Hematopoietic multipotent progenitor cell treated with erythropoietin and hydrocortisone succinate and interleukin-3 and kit ligand, for 15 days (in vitro differentiated cells): ENCODE measurements around the gene HLA-DRA.
"Not testable (repeated sequence)": the region's sequence is repeated elsewhere in the genome, so short reads cannot be mapped to it uniquely, and the experiment has no call there.

Source experiments
- DNase-seq: peaks from one replicate; pipeline ENCODE4 v3.0.0-alpha.2; 2015; ENCODE audit warnings: low spot score

The HLA-DRA gene

DNA sequence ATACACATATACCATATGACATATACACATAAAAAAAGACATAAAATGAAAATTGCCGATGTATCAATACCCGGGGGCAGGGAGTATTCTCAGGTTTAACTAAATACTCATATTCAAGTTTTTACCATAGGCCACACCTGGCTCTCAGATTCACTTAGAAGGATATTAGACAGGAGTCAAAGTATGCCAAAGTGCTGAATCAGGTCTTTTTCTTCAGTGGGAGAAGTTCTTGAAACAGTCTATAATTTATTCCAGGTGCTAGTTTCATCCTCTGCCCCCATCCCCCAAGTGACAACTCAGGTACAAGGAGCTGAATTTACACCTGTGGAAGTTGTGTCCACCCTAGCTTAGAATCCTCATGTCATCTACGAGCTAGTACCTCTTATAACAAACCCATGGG, 8.5 kb upstream of the HLA-DRA start:
- DNase-seq = no peak

DNA sequence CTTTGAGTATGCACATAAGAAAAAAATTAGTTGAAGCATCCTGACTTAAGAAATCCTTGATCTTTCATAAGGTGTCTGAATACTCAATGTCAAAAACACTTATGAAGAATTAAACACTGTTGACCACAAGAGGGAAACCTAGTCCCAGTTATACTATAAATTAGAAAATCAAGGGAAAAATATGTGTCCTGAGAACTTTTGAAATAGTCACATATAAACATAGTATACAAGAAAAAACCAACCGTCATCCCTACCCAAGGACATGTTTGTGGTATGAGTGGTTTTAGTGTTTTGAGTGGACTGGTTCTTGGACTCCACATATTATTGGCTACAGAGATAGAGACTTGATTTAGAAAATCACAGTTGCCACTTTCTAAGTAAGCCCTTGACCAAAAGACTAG, 7.6 kb upstream of the HLA-DRA start:
- no peak for DNase-seq

DNA sequence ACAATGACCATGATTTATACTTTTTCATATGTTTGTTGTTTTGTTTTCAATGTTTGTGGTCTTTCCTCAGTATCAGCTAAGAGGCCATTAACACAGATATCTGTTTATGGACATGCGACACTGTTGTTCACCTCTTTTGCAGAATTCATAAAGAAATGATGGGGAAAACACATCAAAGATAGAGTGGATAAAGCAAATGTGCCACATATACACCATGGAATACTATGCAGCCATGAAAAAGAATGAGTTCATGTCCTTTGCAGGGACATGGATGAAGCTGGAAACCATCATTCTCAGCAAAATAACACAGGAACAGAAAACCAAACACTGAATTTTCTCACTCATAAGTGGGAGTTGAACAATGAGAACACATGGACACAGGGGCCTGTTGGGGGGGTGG, 5.7 kb upstream of the HLA-DRA start:
- DNase-seq = not testable (repeated sequence)

DNA sequence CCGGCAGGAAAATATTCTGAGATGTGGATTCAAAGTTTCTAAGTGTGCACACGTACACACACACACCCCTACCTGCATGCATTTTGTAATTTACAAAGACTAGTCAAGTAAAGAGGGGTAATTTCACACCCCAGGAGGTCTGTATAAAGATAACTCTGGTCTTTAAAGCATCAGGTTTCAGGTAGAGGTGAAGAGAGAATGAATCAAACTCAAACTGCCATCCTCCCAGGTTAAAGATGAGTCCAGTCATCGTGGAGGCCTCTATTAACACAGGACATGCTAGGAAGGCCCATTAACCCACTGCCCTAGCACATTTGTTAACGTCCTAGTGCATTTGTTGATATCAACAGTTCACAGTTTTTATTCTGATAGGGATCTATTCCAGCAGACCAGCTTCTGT, 3.5 kb upstream of the HLA-DRA start:
- DNase-seq = no peak

DNA sequence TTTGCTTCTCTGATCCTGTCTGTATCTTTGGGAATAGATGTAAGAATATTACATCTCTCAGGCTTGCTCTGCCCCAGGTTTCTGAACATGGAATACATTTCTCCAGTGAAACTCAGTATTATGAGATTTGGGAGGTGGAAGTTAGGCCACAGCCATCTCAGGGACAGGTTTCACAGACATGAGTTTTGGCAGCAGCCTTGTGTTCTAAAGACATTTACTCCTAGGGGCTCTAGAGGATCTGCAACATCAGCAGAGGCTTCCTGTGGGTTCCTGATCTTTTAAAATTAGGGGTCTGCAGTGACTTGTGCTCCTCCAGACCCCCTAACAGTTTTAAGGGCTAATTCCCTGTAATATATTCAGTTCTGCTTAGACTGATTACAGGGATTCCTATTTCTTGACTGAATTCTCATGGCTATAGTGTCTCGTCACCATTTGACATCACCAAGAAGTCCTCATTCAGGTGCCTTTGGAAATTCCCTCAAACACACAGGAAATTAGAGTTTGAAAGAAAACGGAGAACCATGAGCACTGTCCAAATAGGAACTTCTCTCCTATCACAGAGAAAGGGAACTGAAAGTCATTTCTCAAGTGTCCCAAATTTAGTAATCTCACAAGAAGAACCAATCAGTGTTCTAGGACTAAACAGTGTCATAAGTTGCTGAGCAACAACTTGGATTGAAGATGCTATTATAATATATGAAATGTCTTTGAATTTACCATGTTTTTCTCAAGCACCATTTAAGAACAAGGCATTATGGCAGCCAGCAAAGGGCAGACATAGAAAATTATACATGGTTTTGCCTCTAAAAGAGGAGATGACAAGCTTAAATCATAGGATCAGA, 2.5 kb upstream of the HLA-DRA start:
- no peak for DNase-seq

DNA sequence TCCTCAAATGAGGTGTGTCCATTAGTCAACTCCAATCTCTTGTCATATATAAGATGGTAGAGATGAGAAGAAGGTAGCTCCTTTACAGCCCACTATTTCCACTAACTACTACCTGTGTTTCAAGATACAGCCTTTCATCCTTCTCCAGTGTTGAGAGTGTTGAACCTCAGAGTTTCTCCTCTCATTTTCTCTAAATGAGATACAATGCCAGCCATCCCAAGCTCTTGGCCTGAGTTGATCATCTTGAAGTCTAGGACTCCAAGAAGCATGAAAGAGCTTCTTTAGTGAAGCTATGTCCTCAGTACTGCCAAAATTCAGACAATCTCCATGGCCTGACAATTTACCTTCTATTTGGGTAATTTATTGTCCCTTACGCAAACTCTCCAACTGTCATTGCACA, 548 bp upstream of the HLA-DRA start:
- DNase-seq = no peak

DNA sequence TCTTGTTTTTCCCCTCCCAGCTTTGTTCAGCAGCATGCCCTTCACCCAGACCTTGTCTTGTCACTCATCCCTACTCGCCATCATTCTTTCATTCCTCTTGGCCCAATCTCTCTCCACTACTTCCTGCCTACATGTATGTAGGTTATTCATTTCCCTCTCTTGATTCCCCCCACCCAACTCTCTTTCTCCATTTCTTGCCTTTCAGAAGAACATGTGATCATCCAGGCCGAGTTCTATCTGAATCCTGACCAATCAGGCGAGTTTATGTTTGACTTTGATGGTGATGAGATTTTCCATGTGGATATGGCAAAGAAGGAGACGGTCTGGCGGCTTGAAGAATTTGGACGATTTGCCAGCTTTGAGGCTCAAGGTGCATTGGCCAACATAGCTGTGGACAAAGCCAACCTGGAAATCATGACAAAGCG, 2.6 kb downstream of the HLA-DRA start:
- no peak for DNase-seq

DNA sequence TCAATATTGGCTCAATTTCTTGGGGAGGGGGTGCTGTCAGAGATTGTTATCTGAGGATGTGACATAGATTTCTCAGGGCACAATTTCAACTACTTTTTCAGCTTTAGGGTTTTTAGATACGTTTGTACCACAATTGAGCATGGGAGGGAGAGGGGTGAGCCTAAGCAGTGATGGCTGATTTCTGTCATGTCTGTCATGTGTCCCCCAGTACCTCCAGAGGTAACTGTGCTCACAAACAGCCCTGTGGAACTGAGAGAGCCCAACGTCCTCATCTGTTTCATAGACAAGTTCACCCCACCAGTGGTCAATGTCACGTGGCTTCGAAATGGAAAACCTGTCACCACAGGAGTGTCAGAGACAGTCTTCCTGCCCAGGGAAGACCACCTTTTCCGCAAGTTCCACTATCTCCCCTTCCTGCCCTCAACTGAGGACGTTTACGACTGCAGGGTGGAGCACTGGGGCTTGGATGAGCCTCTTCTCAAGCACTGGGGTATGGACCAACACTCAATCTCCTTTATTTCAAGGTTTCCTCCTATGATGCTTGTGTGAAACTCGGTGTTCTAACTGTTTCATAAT, 3.4 kb downstream of the HLA-DRA start:
- DNase-seq = no peak

DNA sequence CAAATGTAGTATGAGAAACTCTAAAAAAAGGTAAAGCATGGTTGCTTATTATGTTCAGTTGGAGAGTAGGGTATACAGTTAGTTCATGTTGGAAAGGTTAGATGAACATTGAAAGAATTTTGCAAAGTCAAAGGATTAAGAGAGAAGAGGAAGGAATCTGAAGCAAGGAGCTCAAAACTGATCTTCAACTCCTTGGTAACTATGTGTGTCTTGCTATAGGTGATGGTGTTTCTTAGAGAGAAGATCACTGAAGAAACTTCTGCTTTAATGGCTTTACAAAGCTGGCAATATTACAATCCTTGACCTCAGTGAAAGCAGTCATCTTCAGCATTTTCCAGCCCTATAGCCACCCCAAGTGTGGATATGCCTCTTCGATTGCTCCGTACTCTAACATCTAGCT, 4.7 kb downstream of the HLA-DRA start:
- no peak for DNase-seq

DNA sequence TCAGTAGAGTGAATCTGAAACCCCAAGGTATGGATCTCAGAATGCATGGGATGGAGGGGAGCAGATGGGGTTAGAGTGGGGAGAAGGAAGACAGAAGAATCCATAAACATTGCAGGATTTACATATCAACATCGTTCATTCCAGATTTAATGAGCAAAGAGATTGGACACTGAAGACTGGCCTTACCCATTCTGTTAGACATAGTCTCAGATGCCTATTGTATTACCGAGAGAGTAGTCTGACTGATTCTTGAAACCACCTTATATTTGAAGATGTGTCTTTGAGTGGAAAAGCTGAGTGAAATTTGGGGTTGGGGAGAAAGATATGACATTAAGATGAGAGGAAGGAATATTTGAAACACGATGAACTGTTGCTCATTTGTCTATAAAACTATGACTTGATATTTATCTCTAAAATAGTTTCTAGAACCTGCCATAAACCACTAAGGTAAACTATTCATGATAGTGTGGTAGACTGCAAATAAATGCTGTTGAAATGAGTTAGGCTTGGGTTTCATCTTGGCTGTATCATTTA, 5.7 kb downstream of the HLA-DRA start:
- DNase-seq = no peak

DNA sequence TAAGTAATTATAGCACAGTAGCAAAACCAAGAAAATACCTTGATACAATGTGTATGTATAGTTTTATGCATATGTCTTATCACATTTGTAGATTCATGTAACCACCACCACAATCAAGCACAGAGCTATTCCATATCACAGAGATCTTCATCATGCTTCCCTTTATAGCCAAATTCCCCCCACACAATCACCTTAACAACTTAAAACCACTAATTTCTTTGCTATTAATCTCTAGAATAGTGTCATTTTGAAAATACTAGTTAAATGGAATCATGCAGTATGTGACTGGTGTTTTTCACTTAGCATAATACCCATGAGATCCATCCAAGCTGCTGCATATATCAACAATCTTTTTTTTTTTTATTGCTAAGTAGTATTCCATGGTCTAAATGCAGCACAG, 8.2 kb downstream of the HLA-DRA start:
- DNase-seq = no peak

DNA sequence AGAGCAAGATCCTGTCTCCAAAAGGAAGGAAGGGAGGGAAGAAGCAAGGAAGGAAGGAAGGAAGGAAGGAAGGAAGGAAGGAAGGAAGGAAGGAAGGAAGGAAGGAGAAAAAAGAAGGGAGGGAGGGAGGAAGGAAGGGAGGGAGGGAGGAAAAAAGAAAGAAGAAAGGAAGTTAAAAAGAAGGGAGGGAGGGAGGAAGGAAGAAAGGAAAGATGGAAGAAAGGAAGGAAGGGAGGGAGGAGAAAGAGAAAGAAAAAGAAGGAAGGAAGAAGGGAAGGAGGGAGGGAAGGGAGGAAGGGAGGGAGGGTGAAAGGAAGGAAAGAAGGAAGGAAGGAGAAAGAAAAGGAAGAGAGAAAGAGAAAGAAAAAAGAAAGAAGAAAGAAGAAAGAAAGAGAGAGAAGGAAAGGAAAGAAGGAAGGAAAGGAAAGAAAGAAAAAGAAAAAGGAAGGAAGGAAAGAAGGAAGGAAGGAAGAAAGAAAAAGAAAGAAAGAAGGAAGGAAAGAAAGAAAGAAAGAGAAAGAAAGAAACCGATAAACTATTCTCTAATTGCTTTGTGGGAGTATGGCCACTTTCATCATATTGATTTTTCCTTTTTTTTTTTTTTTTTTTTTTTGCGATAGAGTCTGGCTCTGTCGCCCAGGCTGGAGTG, 9.5 kb downstream of the HLA-DRA start:
- no peak for DNase-seq

DNA sequence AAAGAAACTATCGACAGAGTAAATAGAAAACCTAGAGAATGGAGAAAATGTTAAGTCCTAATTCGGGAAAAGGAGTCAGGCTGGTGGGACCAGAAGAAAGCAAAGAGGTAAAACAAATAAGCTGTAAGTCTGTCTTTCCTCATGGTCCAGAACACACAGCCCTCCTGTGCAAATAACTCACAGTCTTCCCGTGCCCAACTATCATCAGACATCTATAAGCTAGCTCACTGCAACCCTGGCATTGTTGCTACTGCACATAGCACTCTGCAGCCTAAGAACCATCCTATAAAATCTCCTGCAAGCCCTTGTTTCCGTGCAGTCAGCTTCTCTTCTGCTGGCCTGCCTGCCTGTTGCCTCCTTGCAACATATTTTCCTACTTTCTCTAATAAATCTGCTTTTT, 17.4 kb downstream of the HLA-DRA start:
- DNase-seq = no peak

DNA sequence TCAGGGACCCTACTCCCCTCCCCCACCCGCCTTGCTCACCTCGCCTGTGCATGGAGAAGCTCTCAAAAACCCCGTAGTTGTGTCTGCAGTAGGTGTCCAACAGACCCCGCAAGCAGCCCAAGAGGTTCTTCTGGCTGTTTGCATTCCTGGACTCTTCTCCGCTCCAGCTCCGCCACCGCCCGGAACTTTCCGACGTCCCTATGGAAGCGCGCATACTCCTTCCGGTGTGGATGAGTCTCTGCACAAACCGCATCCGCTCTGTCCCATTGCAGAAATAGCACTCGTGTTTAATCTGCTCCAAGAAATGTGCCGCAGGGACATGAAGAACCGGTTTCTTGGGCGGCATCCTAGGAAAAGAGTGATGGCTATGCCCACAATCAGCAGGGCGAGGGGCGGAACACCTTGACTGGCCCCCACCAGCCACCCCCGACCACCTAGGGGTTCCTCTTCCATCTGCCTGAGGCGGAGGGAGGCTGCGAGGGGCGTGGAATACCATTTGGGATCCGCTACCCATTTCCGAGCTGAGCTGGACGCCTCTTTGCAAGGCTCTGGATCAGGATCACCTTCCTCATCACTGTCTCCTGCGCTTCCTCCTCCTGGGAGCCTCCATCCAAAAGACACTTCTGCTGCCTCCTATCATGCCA, 20.2 kb downstream of the HLA-DRA start:
- DNase-seq = no peak

DNA sequence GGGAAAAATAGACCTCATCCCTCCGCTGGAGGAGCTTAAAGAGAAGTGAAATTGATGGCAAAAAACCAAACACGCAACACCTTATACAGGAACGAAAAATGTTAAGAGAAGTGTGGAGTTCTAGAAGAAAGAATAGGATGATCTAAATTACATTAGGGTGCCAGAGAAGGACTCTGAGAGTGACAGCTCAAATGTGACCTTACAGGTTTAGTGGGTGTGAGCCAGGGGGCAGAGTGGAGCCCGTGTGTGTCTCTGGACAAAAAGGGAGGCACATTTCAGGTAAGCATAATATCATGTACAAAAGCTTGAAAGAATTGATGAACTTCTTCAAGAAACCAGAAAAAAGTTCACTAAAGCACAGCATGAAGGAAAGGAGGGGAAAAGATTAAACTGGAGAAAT, 20.8 kb downstream of the HLA-DRA start:
- DNase-seq = no peak

DNA sequence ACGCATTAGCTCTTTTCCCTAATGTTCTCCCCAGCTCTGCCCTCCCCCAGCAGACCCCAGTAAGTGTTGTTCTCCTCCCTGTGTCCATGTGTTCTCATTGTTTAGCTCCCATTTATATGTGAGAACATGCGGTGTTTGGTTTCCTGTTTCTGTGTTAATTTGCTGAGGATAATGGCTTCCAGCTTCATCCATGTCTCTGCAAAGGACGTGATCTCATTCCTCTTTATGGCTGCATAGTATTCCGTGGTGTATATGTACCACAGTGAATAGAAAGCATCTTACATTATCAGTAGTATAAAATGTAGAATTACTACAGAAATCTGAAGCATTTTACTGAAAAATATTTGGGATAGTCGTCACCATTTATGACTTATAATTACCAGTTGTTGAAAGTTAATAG, 21.8 kb downstream of the HLA-DRA start:
- no peak for DNase-seq

DNA sequence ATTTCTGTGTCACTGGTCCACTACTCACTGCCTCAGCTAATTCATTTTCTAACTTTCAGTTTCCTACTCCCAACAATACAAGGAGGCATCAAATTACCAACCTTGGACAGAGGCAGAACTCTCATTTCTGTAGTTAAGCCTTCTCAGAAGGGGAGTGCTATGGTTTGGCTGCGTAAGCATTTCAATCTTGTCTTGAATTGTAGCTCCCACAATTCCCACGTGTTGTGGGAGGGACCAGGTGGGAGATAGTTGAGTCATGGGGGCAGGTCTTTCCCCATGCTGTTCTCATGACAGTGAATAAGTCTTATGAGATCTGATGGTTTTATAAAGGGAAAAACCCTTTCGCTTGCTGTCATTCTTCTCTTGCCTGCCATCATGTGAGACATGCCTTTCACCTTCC, 22.9 kb downstream of the HLA-DRA start:
- no peak for DNase-seq

DNA sequence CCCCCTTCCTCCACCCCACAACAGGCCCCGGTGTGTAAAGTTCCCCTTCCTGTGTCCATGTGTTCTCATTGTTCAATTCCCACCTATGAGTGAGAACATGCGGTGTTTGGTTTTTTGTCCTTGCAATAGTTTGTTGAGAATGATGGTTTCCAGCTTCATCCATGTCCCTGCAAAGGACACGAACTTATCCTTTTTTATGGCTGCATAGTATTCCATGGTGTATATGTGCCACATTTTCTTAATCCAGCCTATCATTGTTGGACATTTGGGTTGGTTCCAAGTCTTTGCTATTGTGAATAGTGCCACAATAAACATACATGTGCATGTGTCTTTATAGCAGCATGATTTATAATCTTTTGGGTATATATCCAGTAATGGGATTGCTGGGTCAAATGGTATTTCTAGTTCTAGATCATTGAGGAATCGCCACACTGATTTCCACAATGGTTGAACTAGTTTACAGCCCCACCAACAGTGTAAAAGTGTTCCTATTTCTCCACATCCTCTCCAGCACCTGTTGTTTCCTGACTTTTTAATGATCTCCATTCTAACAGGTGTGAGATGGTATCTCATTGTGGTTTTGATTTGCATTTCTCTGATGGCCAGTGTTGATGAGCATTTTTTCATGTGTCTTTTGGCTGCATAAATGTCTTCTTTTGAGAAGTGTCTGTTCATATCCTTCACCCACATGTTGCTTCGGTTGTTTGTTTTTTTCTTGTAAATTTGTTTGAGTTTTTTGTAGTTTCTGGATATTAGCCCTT, 28.2 kb downstream of the HLA-DRA start:
- DNase-seq = not testable (repeated sequence)

DNA sequence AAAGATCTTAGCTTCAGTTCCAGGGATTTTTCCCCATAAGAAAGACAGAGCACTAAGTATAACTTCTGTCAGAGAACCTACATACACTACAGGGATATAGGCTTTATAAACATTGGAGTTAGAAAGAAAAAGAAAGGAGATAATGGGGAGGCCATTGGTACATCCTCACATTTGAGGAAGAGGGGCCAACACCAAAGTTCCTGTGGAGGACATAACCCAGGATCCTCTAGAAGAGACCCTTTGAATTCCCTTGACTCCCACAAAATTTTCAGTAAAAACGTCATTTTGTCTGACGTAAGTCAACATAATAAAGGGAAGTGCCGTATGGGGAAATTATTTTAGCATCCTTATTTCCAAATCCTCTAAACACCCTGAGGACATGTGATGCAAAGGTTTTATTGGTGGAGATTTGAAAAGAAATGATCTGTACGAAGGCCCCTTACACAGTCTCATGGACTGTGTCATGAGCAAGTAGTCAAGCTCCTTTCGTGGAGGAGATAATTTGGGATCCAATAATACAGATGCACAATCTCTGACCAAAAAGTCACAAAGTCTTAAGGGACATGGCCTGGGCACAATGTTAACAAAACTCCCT, 33.2 kb downstream of the HLA-DRA start:
- DNase-seq = no peak

DNA sequence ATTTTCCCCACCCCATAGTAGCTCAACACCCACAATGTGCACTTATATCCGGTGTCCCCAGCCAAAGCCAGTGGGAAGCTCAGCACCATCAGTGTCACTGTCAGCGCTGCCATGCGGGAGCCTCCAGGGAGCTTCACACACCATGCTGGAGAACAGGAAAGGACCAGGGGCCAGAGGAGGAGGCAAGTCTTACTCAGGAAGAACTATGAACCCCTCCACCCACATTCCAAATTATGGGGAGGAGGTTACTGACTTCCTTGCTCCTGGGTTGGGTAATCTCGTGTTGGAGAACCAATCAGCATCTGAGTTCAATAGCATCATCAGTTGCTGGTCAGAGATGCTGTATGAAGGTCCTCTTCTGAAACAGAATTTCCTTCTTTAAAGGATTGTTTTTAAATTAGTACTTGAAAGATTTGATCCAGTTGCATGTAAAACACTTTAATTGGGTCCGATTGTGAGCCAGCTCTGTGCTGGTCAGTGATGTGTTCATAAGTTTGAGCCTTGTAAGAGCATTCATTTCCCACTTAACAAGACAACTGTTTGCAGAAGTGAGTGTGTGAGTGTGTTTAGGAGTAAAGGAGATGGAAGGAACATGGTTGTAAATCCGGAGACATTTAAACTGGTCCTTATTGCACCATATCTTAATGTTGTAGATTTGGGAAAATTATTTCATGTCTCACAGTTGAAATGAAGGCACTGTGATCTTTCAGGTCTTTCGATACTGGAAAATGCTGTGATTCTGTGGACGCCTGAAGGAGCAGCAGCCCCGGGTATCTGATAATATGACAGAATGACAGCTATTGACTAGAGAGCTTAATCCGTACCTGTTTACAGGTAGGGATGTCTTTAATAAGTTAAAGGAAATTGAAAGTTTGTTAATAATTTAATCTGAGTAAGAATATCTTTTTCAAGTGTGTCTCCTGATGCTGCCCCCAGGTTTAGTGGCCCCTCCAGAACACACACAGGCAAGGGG, 34.0 kb downstream of the HLA-DRA start:
- DNase-seq = not testable (repeated sequence)
